HTERT RPE-1 (cell line): ENCODE results near the gene FHIT.

Experiments
- in situ Hi-C: fragments of 300-500 bp; cut with MboI; formaldehyde crosslinking; loops from 4 replicates; pipeline ENCODE4 v1.14.3; 2020; ENCODE audit warnings: low sequenced_read_pairs

Gene FHIT

DNA sequence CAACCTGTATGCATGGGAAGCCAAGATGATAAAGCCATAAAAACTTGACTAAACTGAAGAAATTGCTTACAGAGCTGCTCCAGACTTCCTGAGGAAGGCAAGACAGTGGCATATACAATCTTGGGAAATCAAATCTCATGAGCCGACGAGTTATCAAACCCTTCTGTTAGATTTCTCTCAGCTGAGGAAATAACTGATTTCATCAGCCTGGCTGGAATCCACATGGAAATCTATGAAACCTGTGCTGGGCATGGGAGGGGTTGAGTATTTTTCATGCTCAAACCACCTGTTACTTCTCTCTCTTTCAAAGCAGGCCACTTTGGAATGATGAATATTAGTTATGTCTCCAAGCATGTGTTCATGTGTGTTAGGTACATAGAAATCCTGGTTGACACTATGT, 727.7 kb downstream of the FHIT start:
- in situ Hi-C loops, result no loop called here

DNA sequence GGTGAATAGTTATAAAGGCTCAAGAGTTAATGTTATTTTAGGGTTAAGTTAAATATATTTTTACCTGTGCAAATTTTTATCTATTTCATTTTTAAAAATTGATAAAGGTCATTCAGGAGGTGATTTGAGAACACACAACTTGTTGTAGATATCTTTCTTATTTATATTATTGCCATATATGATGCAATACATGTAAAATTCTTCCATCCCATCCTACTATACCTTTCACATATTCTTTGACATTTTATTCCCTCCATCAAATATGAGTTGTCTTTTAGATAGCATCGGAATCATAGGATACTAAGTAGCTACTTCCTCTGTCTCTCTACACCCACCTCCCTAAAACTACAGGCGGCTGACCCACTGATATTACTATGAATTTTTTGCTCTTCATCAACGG, 734.1 kb downstream of the FHIT start:
- in situ Hi-C loops, result no loop called here

DNA sequence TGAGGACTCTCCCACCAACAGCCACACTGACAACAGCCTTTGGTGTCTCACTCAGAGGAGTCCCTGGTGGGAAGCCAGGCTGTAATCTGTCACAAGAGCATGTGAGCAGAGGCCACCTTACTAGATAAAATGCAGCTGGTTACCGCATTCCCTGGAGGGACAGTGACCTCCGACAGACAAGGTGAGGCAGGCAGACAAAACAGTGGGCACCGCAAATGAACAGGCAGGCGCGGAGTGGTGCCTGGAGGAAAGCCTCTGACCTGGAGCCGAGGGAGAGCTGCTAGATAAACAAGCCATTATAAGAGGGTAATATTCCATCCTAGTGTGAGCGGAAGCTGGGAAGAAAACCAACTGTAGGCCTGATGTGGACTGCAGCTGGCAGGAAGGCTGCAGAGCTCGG, 736.4 kb downstream of the FHIT start:
- in situ Hi-C loops, result no loop called here

DNA sequence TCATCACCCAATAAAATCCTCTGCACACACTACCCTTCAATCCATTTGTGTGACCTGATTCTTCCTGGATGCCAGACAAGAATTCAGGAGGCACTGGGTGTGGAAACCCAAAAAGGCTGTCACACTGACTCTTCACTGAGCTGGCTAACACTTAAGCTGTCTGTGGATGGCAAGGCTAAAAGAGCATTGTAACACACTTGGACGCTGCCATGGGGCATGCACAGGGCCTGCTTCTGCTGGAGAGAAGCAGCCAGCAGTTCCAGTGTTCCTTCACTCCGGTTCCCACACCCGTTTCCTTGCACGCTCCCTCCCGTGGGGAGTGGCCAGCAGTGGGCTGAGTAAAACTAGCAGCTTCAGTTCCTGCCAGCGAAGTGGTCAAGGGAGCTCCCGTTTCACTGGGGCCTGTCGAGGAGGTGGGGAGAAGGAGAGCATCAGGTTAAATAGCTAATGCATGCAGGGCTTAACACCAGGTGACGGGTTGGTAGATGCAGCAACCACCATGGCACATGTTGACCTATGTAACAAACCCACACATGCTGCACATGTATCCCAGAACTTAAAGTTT, 737.1 kb downstream of the FHIT start:
- in situ Hi-C loops, result no loop called here

DNA sequence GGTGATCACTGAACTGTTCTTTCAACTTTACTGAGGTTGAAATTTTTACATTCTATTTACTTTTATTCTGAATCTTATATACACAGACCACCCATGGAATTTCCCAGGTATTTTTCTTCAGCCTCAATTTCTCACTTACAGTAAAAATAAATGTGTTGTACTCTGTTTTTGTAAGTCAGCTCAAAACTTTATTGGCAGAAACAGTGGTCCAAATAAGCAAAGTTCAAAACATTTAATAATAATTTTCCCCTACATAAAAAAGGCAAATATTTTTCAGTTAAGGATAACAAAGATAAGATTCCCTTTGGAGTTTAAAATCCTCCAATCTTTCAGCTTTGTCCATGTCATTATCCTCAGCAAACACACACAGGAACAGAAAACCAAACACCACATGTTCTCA, 738.0 kb downstream of the FHIT start:
- in situ Hi-C loops, result no loop called here

DNA sequence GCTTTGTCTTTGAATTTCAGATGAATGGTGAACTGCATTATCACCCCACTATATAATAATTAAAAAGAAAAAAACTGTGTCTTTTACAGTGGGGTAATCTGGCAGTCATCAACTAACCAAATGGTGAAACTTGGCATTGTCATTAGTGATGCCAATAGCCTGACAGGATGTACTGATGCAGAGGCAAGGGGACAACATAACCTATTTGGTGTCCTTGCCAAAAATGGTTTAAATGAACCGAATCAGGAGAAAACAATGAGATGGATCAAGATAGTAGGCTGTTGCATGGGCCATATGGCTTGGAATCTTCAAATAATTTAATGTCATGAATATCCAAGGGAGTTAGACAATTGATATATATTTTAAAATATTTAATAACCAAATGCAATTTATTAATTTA, 738.7 kb downstream of the FHIT start:
- in situ Hi-C loops, result no loop called here

DNA sequence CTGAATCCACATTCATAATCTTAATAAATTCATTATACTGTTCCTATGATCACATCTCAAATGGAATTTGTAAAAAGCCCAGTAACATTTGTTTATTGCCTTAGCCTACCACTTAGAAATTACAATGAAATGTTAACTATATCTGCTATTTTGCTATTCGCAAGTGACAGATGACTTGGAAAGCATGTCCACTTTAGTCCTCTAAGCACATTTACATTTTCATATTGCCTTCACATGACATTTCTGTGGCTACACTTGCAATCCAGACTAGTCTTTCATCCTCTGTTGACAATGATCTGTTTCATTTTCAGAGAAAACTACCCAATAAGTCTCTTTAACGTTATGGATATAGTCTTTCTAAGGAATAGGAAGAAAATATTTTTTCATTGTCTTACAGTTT, 741.8 kb downstream of the FHIT start:
- in situ Hi-C loops, result no loop called here

DNA sequence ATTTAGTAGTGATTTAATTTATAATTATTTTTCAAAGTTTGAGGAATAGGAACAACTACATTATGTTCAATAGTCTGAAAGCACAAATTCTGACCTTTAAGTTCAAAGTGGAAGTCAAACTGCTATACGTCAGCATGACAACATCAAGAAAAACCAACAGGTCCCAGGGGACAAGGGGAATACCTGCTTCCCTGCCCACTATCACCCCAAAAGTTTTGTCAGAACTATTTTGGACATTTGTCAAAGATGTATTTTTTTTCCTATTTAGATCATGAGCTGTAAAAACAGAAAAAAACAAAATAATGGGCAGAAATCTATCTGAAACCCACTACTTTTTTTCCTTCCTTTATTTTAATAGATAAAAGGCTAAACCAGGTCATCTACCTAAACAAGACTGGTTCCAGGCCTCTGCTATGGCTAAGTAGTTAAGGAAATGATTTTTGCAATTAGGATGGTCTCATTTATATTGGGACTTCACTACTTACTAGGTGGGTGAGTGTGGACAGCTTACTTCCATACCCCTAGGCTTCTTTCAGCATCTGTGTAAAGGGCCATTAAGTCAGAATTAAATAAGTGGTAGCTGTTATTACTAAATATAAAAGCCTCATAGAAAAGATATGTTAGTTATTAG, 746.3 kb downstream of the FHIT start:
- in situ Hi-C loops, result no loop called here

DNA sequence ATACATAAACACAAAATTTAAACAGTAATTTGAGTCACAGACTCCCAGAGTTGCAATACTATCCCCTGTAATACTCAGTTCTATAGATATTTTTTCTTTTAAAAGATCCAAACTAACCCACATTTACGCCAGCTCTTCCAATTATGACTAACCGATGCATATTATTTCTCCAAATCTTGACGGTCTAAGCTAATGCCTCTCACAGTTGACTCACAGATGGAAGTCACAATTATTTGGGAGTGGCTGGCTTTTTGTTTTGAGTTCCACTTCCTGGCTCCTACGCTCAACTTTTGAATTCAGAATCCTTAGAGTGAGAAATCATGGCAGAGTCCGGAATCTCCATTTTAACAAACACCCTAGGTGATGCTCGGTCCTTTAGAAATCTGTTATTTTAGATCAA, 749.9 kb downstream of the FHIT start:
- in situ Hi-C loops, result no loop called here

DNA sequence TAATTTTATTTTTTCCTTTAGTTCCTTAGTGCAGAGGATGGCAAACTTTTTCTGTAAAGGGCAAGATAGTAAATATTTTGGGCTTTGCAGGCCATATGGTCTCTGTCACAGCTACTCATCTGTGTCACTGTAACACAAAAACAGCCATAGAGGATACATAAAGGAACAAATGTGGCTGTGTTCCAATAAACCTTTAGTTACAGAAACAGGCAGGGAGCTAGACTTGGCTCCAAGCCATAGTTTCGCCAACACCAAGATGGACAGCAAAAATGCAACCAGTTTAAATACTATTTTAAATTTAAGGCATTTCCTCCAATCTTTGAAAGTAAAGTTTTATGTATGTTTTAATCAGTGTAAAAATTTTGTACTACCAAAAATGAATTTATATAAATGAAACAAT, 753.4 kb downstream of the FHIT start:
- in situ Hi-C loops, result no loop called here

DNA sequence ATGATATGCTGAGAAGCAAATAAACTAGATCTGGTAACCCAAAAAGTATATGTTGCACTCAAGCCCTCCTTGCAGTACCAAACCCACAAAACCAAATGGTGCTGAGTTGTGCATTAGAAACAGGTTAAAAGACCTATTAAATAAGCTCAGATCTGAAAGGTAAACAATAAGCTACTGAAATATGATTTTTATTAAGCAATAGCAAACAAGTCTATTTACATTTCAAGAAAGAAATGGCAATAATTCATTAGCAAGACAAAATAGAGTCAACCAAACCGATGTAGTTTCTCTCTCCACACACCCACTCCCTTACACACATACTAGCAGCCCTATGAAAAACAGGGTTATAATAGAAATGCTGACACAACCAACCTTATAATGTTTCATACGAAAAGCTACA, 760.3 kb downstream of the FHIT start:
- in situ Hi-C loops, result no loop called here

DNA sequence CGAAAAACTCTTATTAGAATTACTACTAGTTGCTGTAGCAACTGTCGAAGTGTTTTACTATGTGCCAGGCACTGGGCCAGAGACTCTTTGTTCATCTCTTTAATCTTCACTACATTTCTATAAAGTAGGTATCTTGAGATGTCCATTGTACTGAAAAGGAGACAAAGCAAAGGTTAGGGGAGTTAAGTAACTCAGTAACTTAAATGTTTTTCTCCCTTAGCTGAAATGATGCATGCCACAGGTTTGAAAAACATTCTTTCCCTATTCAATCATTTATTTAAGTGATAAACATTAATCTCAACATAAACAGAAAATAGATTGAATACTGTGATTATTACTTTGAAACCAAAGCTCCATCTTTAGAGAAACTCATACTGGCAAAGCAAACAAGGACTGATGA, 776.2 kb downstream of the FHIT start:
- in situ Hi-C loops, result no loop called here

DNA sequence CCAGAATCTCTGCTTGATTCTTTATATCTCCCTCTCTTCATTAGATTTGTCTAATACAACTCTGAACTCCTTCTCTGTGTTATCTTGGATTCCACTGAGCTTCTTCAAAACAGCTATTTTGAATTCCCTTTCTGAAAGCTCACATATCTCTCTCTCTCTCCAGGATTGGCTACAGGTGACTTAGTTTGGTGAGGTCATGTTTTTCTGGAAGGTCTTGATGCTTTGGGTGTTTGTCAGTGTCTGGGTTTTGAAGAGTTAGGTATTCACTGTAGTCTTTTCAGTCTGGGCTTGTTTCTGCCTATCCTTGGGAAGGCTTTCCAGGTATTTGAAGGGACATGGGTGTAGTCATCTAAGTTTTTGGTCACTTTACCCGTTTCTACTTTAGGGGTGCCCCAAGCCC, 781.8 kb downstream of the FHIT start:
- in situ Hi-C loops, result no loop called here

DNA sequence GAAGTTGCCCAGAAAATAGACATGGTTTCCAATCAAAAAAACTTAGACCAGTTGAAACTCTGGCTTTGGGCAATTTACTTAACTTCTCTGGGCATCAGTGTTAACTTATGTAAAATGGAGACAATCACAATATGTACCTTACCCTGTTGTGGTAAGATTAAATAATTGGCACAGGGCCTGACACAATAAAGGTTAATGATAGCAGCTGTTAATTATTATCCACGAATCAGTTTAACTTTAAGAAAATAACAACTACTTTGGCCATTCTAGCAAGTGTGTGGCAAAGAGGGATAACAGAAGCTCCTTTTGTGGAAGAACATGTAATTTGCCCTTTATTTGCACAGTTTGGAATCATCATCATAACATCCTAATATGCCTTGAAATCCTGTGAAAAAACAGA, 787.6 kb downstream of the FHIT start:
- in situ Hi-C loops, result no loop called here

DNA sequence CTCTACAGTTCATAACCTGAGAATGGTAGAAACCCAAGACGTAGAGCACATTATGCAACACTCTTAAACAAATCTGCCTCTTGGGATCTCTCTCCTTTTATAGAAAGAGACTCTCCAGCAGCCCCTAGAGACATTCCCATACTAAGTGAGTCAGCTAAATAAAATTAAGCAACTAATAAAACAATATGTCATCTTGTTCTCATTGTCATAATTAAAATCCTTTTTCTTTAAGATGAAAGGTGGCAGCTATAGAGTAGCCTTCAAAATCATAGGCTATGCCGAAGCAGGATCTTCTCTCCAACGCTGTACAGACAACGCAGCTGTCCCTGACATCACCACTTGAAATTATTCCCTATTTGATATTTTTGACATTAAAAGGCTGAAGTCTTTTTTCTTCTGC, 790.0 kb downstream of the FHIT start:
- in situ Hi-C loops, result no loop called here

DNA sequence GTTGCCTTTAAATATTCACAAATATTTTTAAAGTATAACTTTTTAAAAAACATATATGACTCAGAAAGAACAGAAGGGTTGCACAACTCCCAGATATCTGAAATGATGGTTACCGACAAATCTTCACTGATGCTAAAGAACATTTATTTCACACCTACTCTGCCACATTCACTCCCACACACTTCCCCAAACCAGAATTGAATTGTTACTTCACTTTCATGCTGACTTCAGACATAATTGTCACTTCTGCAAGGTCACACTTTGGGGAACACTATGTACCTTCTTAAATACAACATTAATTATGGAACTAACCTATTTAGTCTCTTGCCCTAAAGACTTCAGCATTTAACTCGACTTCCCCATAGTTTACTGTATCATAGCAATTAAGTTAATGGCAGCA, 795.1 kb downstream of the FHIT start:
- in situ Hi-C loops, result no loop called here

DNA sequence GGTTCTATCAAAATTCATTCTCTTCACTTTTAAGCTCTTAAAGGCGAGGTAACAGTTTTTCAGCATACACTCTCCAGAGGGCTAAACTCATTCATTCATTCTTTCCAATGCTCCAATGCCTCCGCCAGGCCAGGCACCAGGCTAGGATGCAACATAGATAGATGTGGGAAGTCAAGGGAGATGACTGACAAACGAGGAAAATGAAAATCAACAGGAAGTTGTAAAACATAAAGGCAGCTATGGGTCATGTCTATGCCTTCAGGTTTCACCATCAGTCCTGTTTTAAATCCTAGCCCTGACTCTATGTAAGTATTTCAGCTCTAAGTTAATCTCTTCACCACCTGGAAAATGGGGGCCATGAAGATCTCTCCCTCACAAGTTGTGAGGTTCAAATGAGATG, 797.9 kb downstream of the FHIT start:
- in situ Hi-C loops, result no loop called here

DNA sequence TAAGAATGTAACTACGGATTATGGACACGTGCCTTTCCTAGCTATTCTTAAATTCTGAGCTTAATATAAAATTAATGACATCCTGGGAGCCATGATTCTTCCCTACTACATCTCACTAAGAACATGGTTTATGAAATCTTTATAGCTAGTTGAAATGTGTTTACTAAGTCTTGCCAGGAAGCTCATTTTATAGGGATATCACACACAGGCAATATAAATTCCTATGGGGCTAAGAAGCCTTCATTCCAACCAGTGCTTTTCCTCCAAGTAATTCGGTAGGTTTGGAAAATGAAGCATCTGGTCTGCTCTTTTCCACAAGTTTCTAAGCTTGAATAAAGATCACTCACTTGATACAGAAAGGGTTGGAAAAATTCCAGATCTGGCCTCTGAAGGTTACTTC, 802.6 kb downstream of the FHIT start:
- in situ Hi-C loops, result no loop called here

DNA sequence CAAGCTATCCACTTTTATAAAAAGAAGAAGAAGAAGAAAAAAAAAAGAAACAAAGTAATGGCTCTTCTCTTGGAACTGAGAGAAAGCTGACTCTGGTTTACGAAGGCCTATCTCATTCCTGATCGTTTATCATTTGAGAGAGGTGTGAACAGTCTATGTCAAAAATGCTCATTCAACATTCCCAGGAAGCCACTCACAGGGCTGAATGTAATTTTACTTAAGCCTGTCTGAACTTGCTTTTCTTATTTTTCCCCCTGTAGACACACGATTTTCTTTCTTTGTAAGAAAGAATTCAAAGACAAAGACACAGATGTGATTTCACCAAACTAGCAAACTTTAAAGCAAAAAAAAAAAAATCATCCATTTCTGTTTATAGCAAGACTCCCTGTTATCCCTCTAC, 805.8 kb downstream of the FHIT start:
- in situ Hi-C loops, result no loop called here

DNA sequence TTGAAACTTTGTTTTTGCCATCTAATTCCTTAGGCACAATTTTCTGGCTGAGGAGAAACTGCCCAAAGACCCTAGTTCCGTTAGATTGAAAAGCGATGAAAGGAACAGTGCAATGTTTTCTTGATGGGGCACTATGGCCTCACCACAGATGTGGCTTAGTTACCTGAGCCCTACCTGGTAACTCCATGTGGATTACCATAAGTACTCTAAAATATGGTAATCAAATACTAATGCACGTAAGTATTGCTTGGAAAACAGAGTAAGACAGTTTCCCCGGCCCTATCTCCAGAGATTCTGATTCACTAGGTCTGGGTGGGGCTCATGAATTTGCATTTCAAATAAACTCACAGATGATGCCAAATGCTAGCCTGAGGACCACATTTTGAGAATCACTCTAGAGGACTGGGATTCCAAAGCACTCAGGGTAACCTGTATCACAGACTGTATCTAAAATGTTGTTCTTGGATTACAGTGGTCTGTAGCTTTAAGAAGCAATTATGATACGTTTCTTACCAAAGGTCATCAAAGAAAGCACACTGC, 806.3 kb downstream of the FHIT start:
- in situ Hi-C loops, result no loop called here

DNA sequence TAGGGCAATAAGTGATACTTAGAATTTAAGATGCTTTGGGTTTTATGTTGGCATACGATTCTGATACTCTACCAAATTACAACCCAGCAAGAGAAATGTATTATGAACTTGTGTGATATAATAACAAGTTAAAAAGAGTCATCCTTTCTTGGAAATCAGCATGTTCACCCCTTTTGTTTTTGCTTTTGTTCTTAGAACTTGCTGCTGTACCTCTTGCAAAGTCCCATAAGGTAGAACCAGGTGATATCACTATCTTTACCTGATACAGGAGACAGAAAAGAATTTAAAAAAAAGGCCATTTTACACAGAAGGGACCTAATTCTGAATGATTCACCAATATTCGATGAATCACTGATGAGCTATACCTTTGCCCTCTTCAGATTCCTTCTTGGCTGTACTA, 810.4 kb downstream of the FHIT start:
- in situ Hi-C loops, result no loop called here

DNA sequence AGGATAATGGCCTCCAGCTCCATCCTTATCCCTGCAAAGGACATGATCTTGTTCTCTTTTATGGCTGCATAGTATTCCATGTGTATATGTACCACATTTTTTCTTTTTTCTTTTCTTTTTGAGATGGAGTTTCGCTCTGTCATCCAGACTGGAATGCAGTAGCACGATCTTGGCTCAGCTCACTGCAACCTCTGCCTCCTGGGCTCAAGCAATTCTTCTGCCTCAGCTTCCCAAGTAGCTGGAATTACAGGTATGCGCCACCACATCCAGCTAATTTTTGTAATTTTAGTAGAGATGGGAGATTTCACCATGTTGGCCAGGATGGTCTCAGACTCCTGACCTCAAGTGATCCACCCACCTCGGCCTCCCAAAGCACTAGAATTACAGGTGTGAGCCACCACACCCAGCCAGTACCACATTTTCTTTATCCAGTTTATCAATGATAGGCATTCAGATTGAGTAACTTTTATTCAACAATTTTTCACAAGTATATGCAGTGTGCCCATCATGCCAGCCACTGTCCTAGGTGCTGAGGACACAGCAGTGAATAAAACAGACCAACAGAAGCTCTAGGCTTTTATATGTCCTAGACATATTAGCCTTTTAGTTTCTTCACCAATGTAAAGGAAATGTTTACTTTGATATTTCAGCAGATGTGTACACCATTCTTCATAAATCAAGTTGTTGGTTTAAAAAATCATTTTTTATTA, 815.2 kb downstream of the FHIT start:
- in situ Hi-C loops, result no loop called here
